Urothelium cell line (cell line): ENCODE results near the gene ANAPC10.

Source experiments
- DNase-seq: peaks from one replicate; pipeline ENCODE4 v3.0.0; 2011; ENCODE audit warnings: low spot score, mixed read lengths
- FAIRE-seq: peaks from 2 replicates; lab custom pipeline; 2011; peaks lifted over from hg19 to GRCh38; lab: Jason Lieb, UNC

Gene ANAPC10

GRCh38 chr4:145075742-145076468, 22.1 kb downstream of the ANAPC10 start:
- no peak for FAIRE-seq
- DNase-seq: no peak

- FAIRE-seq (no peak), DNase-seq (no peak)
Observed at GRCh38 chr4:145071560-145071959, 26.4 kb downstream of the ANAPC10 start.

DNA sequence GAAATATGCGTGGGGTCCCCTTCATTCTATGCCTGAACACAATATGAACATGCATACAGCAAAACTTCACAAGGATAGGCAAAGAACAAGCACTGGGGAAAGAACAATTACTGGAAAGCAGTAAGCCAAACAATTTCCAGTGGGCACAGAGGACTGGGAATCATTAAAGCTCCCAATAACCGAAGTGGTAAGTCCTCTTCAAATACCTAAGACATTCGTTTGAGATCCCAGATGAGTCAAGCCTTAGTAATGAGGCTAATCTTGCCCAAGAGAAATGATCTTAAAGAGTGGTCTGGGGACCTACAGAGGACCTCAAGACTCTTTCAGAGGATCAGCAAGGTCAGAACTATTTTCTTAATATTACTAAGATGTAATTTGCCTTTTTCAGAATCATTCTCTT, 28.6 kb downstream of the ANAPC10 start:
- no peak for DNase-seq
- no peak for FAIRE-seq

DNA sequence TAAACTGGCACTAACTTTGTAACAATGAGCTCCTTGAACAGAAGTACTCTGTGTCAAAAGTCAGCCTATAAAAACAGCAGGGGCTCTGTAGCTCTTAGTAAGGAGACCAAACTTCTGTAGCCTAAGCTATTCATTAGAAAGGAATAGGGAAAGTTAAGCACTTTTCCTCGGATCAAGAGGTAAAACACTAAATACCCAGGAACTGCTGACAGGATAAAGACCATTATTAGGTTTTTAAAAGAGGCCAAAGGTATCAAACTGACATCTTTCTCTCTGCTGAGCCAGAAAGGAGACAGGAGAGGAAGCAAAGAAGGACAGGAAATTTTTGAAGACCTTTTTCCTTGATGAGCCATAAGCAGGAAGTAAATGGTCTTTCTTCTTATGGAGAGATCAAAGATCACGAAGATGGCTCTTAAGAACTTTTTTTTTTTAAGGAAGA, 31.9 kb downstream of the ANAPC10 start:
- FAIRE-seq (no peak), DNase-seq (no peak)

GRCh38 chr4:145061318-145061920, 36.6 kb downstream of the ANAPC10 start:
- FAIRE-seq (no peak), DNase-seq (peak; percentile 8)

DNA sequence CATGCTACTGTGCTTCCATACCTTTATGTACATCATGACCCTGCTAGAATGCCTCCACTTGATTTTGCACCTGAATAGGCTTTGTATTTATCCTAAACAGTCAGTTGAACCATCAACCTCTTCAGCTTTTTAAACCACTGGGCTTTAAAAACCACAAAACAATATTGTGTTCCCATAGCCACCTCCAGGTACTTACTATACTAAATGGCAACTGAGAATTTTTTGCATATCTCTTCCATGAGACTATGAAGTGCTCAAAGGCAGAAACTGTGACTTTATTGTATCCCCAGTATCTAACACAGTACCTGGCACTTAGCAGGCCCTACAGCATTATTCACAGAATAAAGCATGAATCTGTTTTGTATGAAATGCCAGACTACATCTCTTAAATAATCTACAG, 39.7 kb downstream of the ANAPC10 start:
- FAIRE-seq (no peak), DNase-seq (no peak)

DNA sequence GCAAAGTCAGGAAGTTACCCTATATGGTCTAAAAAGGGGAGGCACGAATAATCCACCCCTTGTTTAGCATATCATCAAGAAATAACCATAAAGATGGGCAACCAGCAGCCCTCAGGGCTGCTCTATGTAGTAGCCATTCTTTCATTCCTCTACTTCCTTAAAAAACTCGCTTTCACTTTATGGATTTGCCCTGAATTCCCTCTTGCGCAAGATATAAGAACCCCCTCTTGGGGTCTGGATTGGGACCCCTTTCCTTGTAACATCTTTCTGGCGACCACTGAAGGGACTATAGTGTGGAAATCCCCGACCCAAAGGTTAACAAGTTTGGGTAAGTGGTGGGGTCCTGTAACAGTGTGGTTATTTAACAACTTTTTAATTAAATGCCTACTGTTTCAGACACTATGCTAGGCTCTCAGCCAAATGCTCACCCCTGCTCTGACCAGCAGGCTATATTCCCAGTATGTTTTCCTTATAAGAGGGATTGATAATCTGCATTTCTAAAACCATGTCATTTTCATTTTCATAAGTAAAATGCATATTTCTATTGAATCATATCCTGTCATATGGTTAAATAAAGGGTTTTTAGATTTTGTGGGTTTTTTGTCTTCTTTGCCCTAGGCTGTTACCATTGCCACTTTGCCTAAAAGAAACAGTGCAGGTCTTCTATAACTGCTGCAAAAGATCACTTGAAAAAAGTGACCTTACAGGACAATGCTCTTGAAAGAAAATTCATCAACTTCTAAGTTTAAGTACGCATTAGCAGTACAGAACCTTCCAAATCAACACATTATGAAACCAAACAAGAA, 41.5 kb downstream of the ANAPC10 start:
- DNase-seq: no peak
- no peak for FAIRE-seq

- DNase-seq (no peak), FAIRE-seq (no peak)
Observed at GRCh38 chr4:145055533-145056257, 42.3 kb downstream of the ANAPC10 start.

- FAIRE-seq (no peak), DNase-seq (no peak)
Observed at GRCh38 chr4:145049241-145049640, 48.8 kb downstream of the ANAPC10 start.

DNA sequence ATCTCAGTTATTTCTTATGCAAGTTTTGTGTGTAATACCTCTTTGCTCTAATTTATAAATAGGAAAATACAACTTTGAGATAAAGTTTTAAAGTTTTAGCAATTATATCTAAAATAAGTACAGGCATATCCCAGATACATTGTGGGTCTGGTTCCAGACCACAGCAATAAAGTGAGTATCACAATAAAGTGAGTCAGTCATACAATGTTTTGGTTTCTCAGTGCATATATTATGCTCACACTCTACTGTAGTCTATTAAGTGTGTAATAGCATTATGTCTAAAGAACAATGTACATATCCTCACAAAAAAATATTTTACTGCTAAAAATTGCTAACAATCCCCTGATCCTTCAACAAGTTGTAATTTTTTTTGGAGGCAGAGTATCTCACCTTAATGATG, 49.2 kb downstream of the ANAPC10 start:
- FAIRE-seq (no peak), DNase-seq (no peak)

DNA sequence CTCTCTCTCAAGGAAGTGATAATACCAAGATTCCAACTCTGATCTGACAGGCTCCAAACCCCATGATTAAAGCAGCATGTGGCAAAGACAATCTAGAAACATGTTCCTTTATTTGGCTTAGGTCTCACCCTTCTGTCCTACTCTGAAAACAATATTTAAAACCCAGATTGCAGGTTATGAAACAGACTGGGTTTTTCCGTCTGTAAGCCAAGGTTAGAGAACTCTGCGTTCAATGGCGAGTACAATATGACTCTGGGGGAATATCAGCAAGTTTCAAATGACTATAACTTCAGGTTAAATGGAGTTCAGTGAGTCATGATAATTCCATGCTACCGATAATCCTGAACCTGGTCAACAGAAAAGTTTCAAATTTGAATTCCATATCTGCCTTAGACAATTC, 50.8 kb downstream of the ANAPC10 start:
- DNase-seq (no peak), FAIRE-seq (no peak)

- FAIRE-seq (no peak), DNase-seq (no peak)
Observed at GRCh38 chr4:145045180-145045579, 52.8 kb downstream of the ANAPC10 start.

- DNase-seq: peak; percentile 5
Observed at GRCh38 chr4:145044341-145044740, 53.7 kb downstream of the ANAPC10 start.

GRCh38 chr4:145043306-145043705, 54.7 kb downstream of the ANAPC10 start:
- DNase-seq: no peak

More at GRCh38 chr4:145044341-145044740, 53.7 kb downstream of the ANAPC10 start:
- FAIRE-seq: no peak

DNA sequence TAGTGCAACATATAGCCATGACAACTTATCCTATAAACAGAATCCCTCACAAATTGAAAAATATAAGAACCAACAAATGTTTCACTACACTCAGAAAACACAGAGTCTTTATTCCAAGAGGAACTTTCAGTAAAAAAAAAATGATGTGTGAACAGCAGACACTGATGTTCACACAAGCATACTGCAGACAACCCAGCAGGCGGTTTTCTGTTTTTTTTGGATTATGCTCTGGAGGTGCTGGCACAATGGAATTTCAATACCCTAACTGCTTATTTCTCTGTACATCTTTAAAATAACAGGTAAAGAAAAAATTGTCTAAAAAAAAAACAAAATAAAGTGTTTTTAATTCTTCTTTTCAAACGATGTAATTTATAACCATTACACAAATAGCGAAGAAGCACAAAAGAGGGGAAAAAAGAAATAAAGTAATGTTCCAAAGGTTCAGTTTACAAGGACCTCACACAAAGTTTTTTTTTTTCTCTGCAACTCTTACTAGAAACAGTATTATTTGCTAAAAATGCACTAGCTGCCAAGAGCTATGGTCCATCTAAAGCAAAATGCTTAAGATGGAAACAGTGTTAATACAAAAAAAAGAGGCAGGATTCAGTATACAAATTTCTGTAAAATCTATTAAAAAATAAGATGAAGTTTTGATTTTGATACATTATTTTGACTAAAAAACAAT, 55.3 kb downstream of the ANAPC10 start:
- FAIRE-seq: no peak
- DNase-seq: no peak

More at GRCh38 chr4:145043306-145043705, 54.7 kb downstream of the ANAPC10 start:
- no peak for FAIRE-seq

DNA sequence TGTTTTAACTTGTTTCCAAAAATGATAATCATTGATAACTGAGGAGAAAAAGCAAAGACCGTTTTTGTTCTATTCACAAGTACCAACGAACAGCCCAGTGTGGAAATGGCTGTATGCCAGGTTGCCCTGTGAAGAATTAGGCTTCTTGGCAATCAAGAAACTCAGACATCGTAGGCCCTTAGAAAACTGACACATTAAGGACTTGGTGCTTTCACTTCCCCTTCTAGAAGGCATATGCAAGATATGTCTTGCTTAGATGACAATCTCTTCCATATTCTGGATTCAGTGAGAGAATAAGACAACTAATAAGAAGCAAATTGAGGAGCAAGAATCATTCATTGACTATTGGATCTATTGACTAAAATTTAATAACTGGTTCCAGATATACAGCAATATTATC, 56.6 kb downstream of the ANAPC10 start:
- DNase-seq: no peak
- FAIRE-seq: no peak

- FAIRE-seq: no peak
- no peak for DNase-seq
Observed at GRCh38 chr4:145035494-145036136, 62.4 kb downstream of the ANAPC10 start.

- FAIRE-seq (no peak), DNase-seq (peak; percentile 5)
Observed at GRCh38 chr4:145034727-145035211, 63.2 kb downstream of the ANAPC10 start.

DNA sequence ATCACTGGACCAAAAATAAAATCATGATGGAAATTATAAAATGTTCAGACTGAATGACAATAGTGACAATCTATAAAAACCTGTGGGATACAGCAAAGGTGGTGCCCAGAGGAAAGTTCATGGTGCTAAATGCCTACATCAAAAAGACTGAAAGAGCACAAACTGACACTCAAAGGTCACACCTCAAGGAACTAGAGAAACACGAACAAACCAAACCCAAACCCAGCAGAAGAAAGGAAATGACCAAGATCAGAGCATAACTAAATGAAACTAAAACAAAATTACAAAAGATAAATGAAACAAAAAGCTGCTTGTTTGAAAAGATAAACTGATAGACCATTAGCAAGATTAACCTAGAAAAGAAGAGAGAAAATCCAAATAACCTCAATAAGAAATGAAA, 78.7 kb downstream of the ANAPC10 start:
- FAIRE-seq: no peak
- DNase-seq: no peak

DNA sequence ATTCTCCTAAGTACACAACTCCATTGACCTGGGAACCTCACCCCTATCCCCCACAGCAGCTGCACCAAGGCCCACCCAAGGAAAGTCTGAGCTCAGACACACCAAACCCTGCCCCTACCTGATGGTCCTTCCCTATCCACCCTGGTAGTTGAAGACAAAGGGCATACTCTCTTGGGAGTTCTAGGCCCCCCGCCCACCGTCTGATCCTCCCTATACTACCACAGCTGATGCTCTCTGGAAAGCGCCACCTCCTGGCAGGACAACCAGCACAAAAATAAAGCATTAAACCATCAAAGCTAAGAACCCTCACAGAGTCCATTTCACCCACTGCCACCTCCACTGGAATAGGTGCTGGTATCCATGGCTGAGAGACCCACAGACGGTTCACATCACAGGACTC, 83.6 kb downstream of the ANAPC10 start:
- no peak for DNase-seq
- FAIRE-seq: no peak
